ENCODE data around the gene C10orf71.

Gene C10orf71

GRCh38 chr10:49298983-49299815 lies at the start of gene C10orf71:
Gene C10orf71 (plus strand): TSS chr10:49299170. CDS start chr10:49322546, 23,376 bp downstream.
- DNase-seq, result no peak

- no peak for DNase-seq
Measured at GRCh38 chr10:49252313-49253034, 46.5 kb upstream of the C10orf71 start.

GRCh38 chr10:49253340-49253906 lies 45.5 kb upstream of the C10orf71 start:
- DNase-seq, result no peak

- no peak for DNase-seq
Measured at GRCh38 chr10:49254150-49254549, 44.8 kb upstream of the C10orf71 start.

- no peak for DNase-seq
Measured at GRCh38 chr10:49254556-49255318, 44.2 kb upstream of the C10orf71 start.

GRCh38 chr10:49255883-49256282 lies 43.1 kb upstream of the C10orf71 start:
- DNase-seq, result no peak

- DNase-seq, result no peak
Measured at GRCh38 chr10:49257154-49257553, 41.8 kb upstream of the C10orf71 start.

GRCh38 chr10:49257626-49258349 lies 41.2 kb upstream of the C10orf71 start:
- no peak for DNase-seq

- no peak for DNase-seq
Measured at GRCh38 chr10:49258350-49258683, 40.7 kb upstream of the C10orf71 start.

GRCh38 chr10:49260644-49261296 lies 38.2 kb upstream of the C10orf71 start:
- no peak for DNase-seq

- no peak for DNase-seq
Measured at GRCh38 chr10:49263591-49263990, 35.4 kb upstream of the C10orf71 start.

GRCh38 chr10:49264177-49264677 lies 34.7 kb upstream of the C10orf71 start:
- no peak for DNase-seq

GRCh38 chr10:49265885-49266284 lies 33.1 kb upstream of the C10orf71 start:
- no peak for DNase-seq

- DNase-seq, result no peak
Measured at GRCh38 chr10:49268185-49268584, 30.8 kb upstream of the C10orf71 start.

- no peak for DNase-seq
Measured at GRCh38 chr10:49269523-49269922, 29.4 kb upstream of the C10orf71 start.

GRCh38 chr10:49270565-49270964 lies 28.4 kb upstream of the C10orf71 start:
- DNase-seq, result no peak

GRCh38 chr10:49271346-49271745 lies 27.6 kb upstream of the C10orf71 start:
- no peak for DNase-seq

- DNase-seq, result no peak
Measured at GRCh38 chr10:49272251-49273081, 26.5 kb upstream of the C10orf71 start.

GRCh38 chr10:49273082-49273465 lies 25.9 kb upstream of the C10orf71 start:
- DNase-seq, result no peak

GRCh38 chr10:49273626-49274025 lies 25.3 kb upstream of the C10orf71 start:
- DNase-seq, result no peak

- DNase-seq, result no peak
Measured at GRCh38 chr10:49274886-49275285, 24.1 kb upstream of the C10orf71 start.

Measured in activated effector memory CD4-positive, alpha-beta T cell treated with anti-CD3 and anti-CD28 coated beads, Interleukin-2, amount 50 U/mL, for 16 hours (primary cell).